OCI-LY1 (cell line): ENCODE data around the gene STPG4.

ENCODE experiments used
- EZH2 ChIP-seq: fragments of 200-600 bp; sonication (generic), shearing (Covaris generic); IDR thresholded peaks from 2 replicates; pipeline ENCODE4 v1.8.0; 2017; ENCODE audit warnings: borderline replicate concordance, mixed run types, mild to moderate bottlenecking, antibody characterized with exemption, low read length, moderate library complexity, mixed read lengths
- TF ChIP-seq, protein P1 (sequence below): fragments of 200-600 bp; sonication (generic), shearing (Covaris generic); IDR thresholded peaks from 2 replicates; pipeline ENCODE4 v1.5.1; 2017; ENCODE audit warnings: mild to moderate bottlenecking, antibody characterized with exemption, low read length, moderate library complexity, mixed read lengths

DNA sequence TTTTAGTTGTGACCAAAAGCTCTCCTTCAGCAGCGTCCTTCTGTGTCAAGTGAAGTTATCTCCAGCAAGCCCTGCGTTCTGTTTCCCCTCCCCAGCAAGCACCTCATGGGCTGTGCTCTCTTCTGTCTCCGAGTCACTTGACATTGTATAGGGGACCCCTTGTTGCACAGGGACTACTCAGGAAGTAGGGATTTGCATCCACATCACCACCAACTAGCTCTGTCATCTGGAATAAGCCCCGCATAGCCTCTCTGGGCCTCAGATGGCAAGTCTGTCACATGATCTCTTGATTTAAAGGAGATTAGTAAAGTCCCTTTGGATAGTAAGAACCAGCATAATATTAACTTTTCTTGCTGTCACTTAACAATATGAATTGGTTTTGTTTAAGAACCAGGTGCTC is 32.0 kb upstream of the STPG4 start:
- TF ChIP-seq EZH2, result no peak
- TF ChIP-seq, protein P1, sequence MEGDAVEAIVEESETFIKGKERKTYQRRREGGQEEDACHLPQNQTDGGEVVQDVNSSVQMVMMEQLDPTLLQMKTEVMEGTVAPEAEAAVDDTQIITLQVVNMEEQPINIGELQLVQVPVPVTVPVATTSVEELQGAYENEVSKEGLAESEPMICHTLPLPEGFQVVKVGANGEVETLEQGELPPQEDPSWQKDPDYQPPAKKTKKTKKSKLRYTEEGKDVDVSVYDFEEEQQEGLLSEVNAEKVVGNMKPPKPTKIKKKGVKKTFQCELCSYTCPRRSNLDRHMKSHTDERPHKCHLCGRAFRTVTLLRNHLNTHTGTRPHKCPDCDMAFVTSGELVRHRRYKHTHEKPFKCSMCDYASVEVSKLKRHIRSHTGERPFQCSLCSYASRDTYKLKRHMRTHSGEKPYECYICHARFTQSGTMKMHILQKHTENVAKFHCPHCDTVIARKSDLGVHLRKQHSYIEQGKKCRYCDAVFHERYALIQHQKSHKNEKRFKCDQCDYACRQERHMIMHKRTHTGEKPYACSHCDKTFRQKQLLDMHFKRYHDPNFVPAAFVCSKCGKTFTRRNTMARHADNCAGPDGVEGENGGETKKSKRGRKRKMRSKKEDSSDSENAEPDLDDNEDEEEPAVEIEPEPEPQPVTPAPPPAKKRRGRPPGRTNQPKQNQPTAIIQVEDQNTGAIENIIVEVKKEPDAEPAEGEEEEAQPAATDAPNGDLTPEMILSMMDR, result no peak
